Naive thymus-derived CD4-positive, alpha-beta T cell (primary cell): Measurements from ENCODE around the gene HSPA4. TPM values are rescaled to one million over a fixed set of nuclear protein-coding genes. Genes with fewer than 3 reads are reported as not detected.

Experiments
- ATAC-seq: fragments of 150-1000 bp; cut with Tn5 transposase; 2 replicates; pipeline ENCODE4 v1.10.0; 2021; ENCODE audit warnings: mild to moderate bottlenecking, moderate library complexity
- CTCF ChIA-PET: fragments of 350-600 bp; sonication (Branson Sonifier 250); formaldehyde crosslinking; loops from one replicate; lab custom pipeline; 2021; ENCODE audit warnings: antibody characterized with exemption; lab: Charles Lee
- POLR2A ChIA-PET: fragments of 350-600 bp; sonication (Branson Sonifier 250); formaldehyde crosslinking; loops from one replicate; lab custom pipeline; 2021; ENCODE audit warnings: antibody characterized with exemption, inconsistent platforms; lab: Charles Lee
- DNase-seq, 9 donors: peaks; one replicate each; pipeline versions ENCODE4 v3.0.0 to v3.0.0-alpha.2; 2020 to 2022; ENCODE audit warnings: mixed read lengths in 1 of 9
- H3K27ac ChIP-seq: one replicate; pipeline ENCODE4 v1.7.0; 2013; ENCODE audit warnings: mild to moderate bottlenecking, low read depth, low read length, moderate library complexity
- H3K27me3 ChIP-seq, 2 donors: one replicate each; pipeline ENCODE4 v1.7.0; 2013; ENCODE audit warnings: low read length in 2 of 2, mild to moderate bottlenecking in 2 of 2, moderate library complexity in 2 of 2; ENCODE audit not compliant: control insufficient read depth in 2 of 2, insufficient read depth in 2 of 2
- H3K36me3 ChIP-seq, 3 experiments: 1 replicate in 2 of 3; 2 replicates in 1 of 3; pipeline ENCODE4 v1.7.0; 2013; ENCODE audit warnings: low read length in 3 of 3, mild to moderate bottlenecking in 3 of 3, moderate library complexity in 1 of 3; ENCODE audit not compliant: insufficient read depth in 3 of 3, control insufficient read depth in 2 of 3
- H3K4me1 ChIP-seq, 2 donors: one replicate each; pipeline ENCODE4 v1.7.0; 2013; ENCODE audit warnings: low read length in 2 of 2, mild to moderate bottlenecking in 2 of 2, moderate library complexity in 1 of 2; ENCODE audit not compliant: control insufficient read depth in 2 of 2, insufficient read depth in 2 of 2
- H3K4me3 ChIP-seq: 2 replicates; pipeline ENCODE4 v1.7.0; 2013; ENCODE audit warnings: mild to moderate bottlenecking, low read length
- H3K9me3 ChIP-seq, 3 experiments: 1 replicate in 2 of 3; 2 replicates in 1 of 3; pipeline ENCODE4 v1.7.0; 2013; ENCODE audit warnings: low read length in 3 of 3; ENCODE audit not compliant: control insufficient read depth in 2 of 3
- H3K27ac Mint-ChIP-seq, 9 donors: one replicate each; pipeline ENCODE4 v1.8.0; 2020 to 2022; ENCODE audit warnings: mixed read lengths in 9 of 9, mild to moderate bottlenecking in 8 of 9, moderate library complexity in 5 of 9, inconsistent platforms in 2 of 9
- H3K27me3 Mint-ChIP-seq, 5 donors: one replicate each; pipeline ENCODE4 v1.8.0; 2021 to 2022; ENCODE audit warnings: mixed read lengths in 5 of 5, mild to moderate bottlenecking in 1 of 5
- H3K36me3 Mint-ChIP-seq, 5 donors: one replicate each; pipeline ENCODE4 v1.8.0; 2020 to 2022; ENCODE audit warnings: mixed read lengths in 5 of 5, mild to moderate bottlenecking in 3 of 5, inconsistent platforms in 1 of 5
- H3K4me1 Mint-ChIP-seq, 7 donors: one replicate each; pipeline ENCODE4 v1.8.0; 2020 to 2022; ENCODE audit warnings: mixed read lengths in 7 of 7, mild to moderate bottlenecking in 3 of 7, inconsistent platforms in 1 of 7
- H3K4me3 Mint-ChIP-seq, 10 donors: one replicate each; pipeline ENCODE4 v1.8.0; 2020 to 2022; ENCODE audit warnings: mild to moderate bottlenecking in 10 of 10, mixed read lengths in 10 of 10, moderate library complexity in 6 of 10, inconsistent platforms in 2 of 10
- H3K9me3 Mint-ChIP-seq, 11 donors: one replicate each; pipeline ENCODE4 v1.8.0; 2020 to 2022; ENCODE audit warnings: mixed read lengths in 11 of 11, mild to moderate bottlenecking in 4 of 11, inconsistent platforms in 1 of 11, moderate library complexity in 1 of 11
- intact Hi-C, 2 donors: fragments of 100-400 bp; cut with micrococcal nuclease; formaldehyde crosslinking; loops; one replicate each; pipeline ENCODE4 v1.15.1; 2023
- polyA plus RNA-seq, 2 donors: library from polyadenylated mRNA; unstranded; fragments of 300-500 nt; fragmentation: Illumina TruSeq; gene quantifications; one replicate each; pipeline ENCODE4 v1.2.3, GENCODE V29; 2021
- total RNA-seq, 6 experiments: library from RNA in 5 of 6; stranded (reverse) in 5 of 6; gene quantifications; 1 replicate in 5 of 6; 2 replicates in 1 of 6; pipeline ENCODE4 v1.2.3 and lab custom pipeline; 2021 to 2026

Gene HSPA4
- total and polyA plus RNA-seq, 7 experiments from 2014 or later, result 37.7 to 103 (median 42.4) TPM

GRCh38 chr5:133119233-133119711 lies 67.5 kb downstream of the HSPA4 start:
- Histone ChIP-seq H3K4me3 (no peak overlapping the region), H3K27ac (no peak overlapping the region), H3K4me1 (no peaks in the 10 kb centered on the region), H3K9me3 (no peaks in the 10 kb centered on the region), H3K36me3 (no peaks in the 10 kb centered on the region), H3K27me3 (no peaks in the 10 kb centered on the region)
- Mint-ChIP-seq H3K27me3 (peaks cover 0 to 4% (median 0%) of the 10 kb centered on the region in 5 donors), H3K9me3 (no peaks in the 10 kb centered on the region), H3K4me1 (peaks cover 0 to 6% (median 4%) of the 10 kb centered on the region in 7 donors), H3K27ac (no peak overlapping the region), H3K36me3 (no peaks in the 10 kb centered on the region), H3K4me3 (no peak overlapping the region)
- no peak for DNase-seq
- intact Hi-C loops, result loop anchor here in 1 of 2 donors (10.0 kb wide), 2 partner anchors 436 to 496 kb away; partner anchors contain the start of gene FSTL4
- no peak for ATAC-seq
- POLR2A ChIA-PET, result no interaction called here
- CTCF ChIA-PET, result no interaction called here

- DNase-seq (no peak), ATAC-seq (no peak)
- H3K9me3 ChIP-seq, result no peaks in the 10 kb centered on the region
- ChIA-PET POLR2A (no interaction called here), CTCF (interaction anchor here (0.7 kb wide), 1 partner anchor 99 kb away, joined by 4 read pairs; no protein-coding TSS in a partner anchor)
- H3K36me3 ChIP-seq, result no peaks in the 10 kb centered on the region
- Mint-ChIP-seq H3K4me3 (no peak overlapping the region), H3K36me3 (no peaks in the 10 kb centered on the region), H3K9me3 (no peaks in the 10 kb centered on the region), H3K27me3 (peaks cover 0 to 4% (median 0%) of the 10 kb centered on the region in 5 donors), H3K27ac (peak overlapping the region in 1 of 9 donors; percentile 60), H3K4me1 (peaks cover 0 to 5% (median 3%) of the 10 kb centered on the region in 7 donors)
- H3K27me3 ChIP-seq, result no peaks in the 10 kb centered on the region
- H3K4me1 ChIP-seq, result no peaks in the 10 kb centered on the region
- intact Hi-C loops, result no loop called here
- H3K4me3 ChIP-seq, result no peak overlapping the region
- no peak overlapping the region for H3K27ac ChIP-seq
Measured at GRCh38 chr5:133120156-133120750, 68.4 kb downstream of the HSPA4 start.

- Mint-ChIP-seq H3K36me3 (no peaks in the 10 kb centered on the region), H3K9me3 (no peaks in the 10 kb centered on the region), H3K4me1 (peaks cover 0 to 5% (median 2%) of the 10 kb centered on the region in 7 donors), H3K4me3 (no peak overlapping the region), H3K27ac (peak overlapping the region in 2 of 9 donors; percentile 22 to 60), H3K27me3 (peaks cover 0 to 4% (median 0%) of the 10 kb centered on the region in 5 donors)
- Histone ChIP-seq H3K36me3 (no peaks in the 10 kb centered on the region), H3K9me3 (no peaks in the 10 kb centered on the region), H3K4me1 (no peaks in the 10 kb centered on the region), H3K27me3 (no peaks in the 10 kb centered on the region), H3K4me3 (no peak overlapping the region), H3K27ac (no peak overlapping the region)
- intact Hi-C loops, result no loop called here
- ChIA-PET POLR2A (no interaction called here), CTCF (no interaction called here)
- ATAC-seq (no peak), DNase-seq (no peak)
Measured at GRCh38 chr5:133121080-133121479, 69.3 kb downstream of the HSPA4 start.

GRCh38 chr5:133121611-133122150 lies 69.9 kb downstream of the HSPA4 start:
- POLR2A ChIA-PET, result no interaction called here
- DNase-seq (no peak), ATAC-seq (no peak)
- Mint-ChIP-seq H3K36me3 (no peaks in the 10 kb centered on the region), H3K4me1 (peaks cover 0 to 5% (median 2%) of the 10 kb centered on the region in 7 donors), H3K27ac (no peak overlapping the region), H3K9me3 (no peaks in the 10 kb centered on the region), H3K4me3 (no peak overlapping the region), H3K27me3 (peaks cover 0 to 8% (median 0%) of the 10 kb centered on the region in 5 donors)
- Histone ChIP-seq H3K27ac (no peak overlapping the region), H3K27me3 (no peaks in the 10 kb centered on the region), H3K4me1 (no peaks in the 10 kb centered on the region), H3K4me3 (no peak overlapping the region), H3K9me3 (no peaks in the 10 kb centered on the region), H3K36me3 (no peaks in the 10 kb centered on the region)
- intact Hi-C loops, result no loop called here
- CTCF ChIA-PET, result no interaction called here

GRCh38 chr5:133122711-133123110 lies 70.9 kb downstream of the HSPA4 start:
- peaks cover 0 to 5% (median 2%) of the 10 kb centered on the region in 7 donors for H3K4me1 Mint-ChIP-seq
- peak overlapping the region in 1 of 9 donors; percentile 42 for H3K27ac Mint-ChIP-seq
- H3K9me3 Mint-ChIP-seq, result no peaks in the 10 kb centered on the region
- no peaks in the 10 kb centered on the region for H3K36me3 ChIP-seq
- H3K4me3 Mint-ChIP-seq, result no peak overlapping the region
- H3K36me3 Mint-ChIP-seq, result no peaks in the 10 kb centered on the region
- no peak overlapping the region for H3K27ac ChIP-seq
- ChIA-PET POLR2A (no interaction called here), CTCF (no interaction called here)
- H3K27me3 Mint-ChIP-seq, result peaks cover 0 to 8% (median 0%) of the 10 kb centered on the region in 5 donors
- no peaks in the 10 kb centered on the region for H3K27me3 ChIP-seq
- no peaks in the 10 kb centered on the region for H3K4me1 ChIP-seq
- intact Hi-C loops, result no loop called here
- H3K9me3 ChIP-seq, result no peaks in the 10 kb centered on the region
- ATAC-seq (no peak), DNase-seq (no peak)
- no peak overlapping the region for H3K4me3 ChIP-seq

GRCh38 chr5:133123297-133123696 lies 71.5 kb downstream of the HSPA4 start:
- ChIA-PET CTCF (no interaction called here), POLR2A (no interaction called here)
- no peak overlapping the region for H3K4me3 Mint-ChIP-seq
- intact Hi-C loops, result no loop called here
- no peak overlapping the region for H3K27ac Mint-ChIP-seq
- H3K4me3 ChIP-seq, result no peak overlapping the region
- peaks cover 0 to 9% (median 0%) of the 10 kb centered on the region in 5 donors for H3K27me3 Mint-ChIP-seq
- H3K9me3 ChIP-seq, result no peaks in the 10 kb centered on the region
- H3K4me1 ChIP-seq, result no peaks in the 10 kb centered on the region
- peaks cover 0 to 5% (median 2%) of the 10 kb centered on the region in 7 donors for H3K4me1 Mint-ChIP-seq
- H3K36me3 Mint-ChIP-seq, result no peaks in the 10 kb centered on the region
- ATAC-seq (no peak), DNase-seq (peak in 1 of 9 donors; percentile 11)
- no peaks in the 10 kb centered on the region for H3K9me3 Mint-ChIP-seq
- no peaks in the 10 kb centered on the region for H3K36me3 ChIP-seq
- H3K27ac ChIP-seq, result no peak overlapping the region
- H3K27me3 ChIP-seq, result no peaks in the 10 kb centered on the region
